DND-41 (cell line): ENCODE results near the gene TENT5A.

ENCODE experiments used
- ATAC-seq: fragments of 200-7000 bp; cut with Tn5 transposase; 3 replicates; pipeline ENCODE4 v1.9.1; 2021; ENCODE audit warnings: low read depth; ENCODE audit not compliant: insufficient read depth
- DNase-seq: peaks from one replicate; pipeline ENCODE4 v3.0.0-alpha.2; 2020
- H2AFZ ChIP-seq: 2 replicates; pipeline ENCODE4 v1.6.0; 2012; ENCODE audit warnings: low read depth, low read length
- H3K27ac ChIP-seq: 2 replicates; pipeline ENCODE4 v1.5.1; 2012; ENCODE audit warnings: low read length, inconsistent platforms
- H3K27me3 ChIP-seq: fragments of 200-600 bp; sonication (generic); 2 replicates; pipeline ENCODE4 v1.6.0; 2012; ENCODE audit warnings: low read length, mild to moderate bottlenecking, inconsistent platforms; ENCODE audit not compliant: insufficient read depth, poor library complexity
- H3K36me3 ChIP-seq: 2 replicates; pipeline ENCODE4 v1.5.1; 2012; ENCODE audit warnings: low read length, inconsistent platforms; ENCODE audit not compliant: insufficient read depth
- H3K4me1 ChIP-seq: 2 replicates; pipeline ENCODE4 v1.5.1; 2012; ENCODE audit warnings: mild to moderate bottlenecking, low read length; ENCODE audit not compliant: insufficient read depth
- H3K4me2 ChIP-seq: 2 replicates; pipeline ENCODE4 v1.6.0; 2012; ENCODE audit warnings: mild to moderate bottlenecking, moderate library complexity, low read length, inconsistent platforms; ENCODE audit not compliant: insufficient read depth
- H3K4me3 ChIP-seq, 2 experiments: fragments of 200-600 bp in 1 of 2; shearing (Covaris generic) in 1 of 2; 2 replicates each; pipeline ENCODE4 v1.5.1; 2012 to 2016; ENCODE audit warnings: inconsistent platforms in 2 of 2, low read length in 2 of 2, mild to moderate bottlenecking in 2 of 2, low read depth in 1 of 2, moderate library complexity in 1 of 2
- H3K79me2 ChIP-seq: 2 replicates; pipeline ENCODE4 v1.6.0; 2012; ENCODE audit warnings: low read length, inconsistent platforms; ENCODE audit not compliant: insufficient read depth
- H3K9ac ChIP-seq: 2 replicates; pipeline ENCODE4 v1.6.0; 2012; ENCODE audit warnings: low read depth, mild to moderate bottlenecking, inconsistent platforms, low read length, moderate library complexity
- H3K9me3 ChIP-seq: 2 replicates; pipeline ENCODE4 v1.5.1; 2012; ENCODE audit warnings: low read length, moderate library complexity, mild to moderate bottlenecking, inconsistent platforms; ENCODE audit not compliant: insufficient read depth, severe bottlenecking
- H4K20me1 ChIP-seq: 2 replicates; pipeline ENCODE4 v1.6.0; 2012; ENCODE audit warnings: low read length; ENCODE audit not compliant: insufficient read depth
- EZH2 ChIP-seq: IDR thresholded peaks from 3 replicates; pipeline ENCODE4 v1.6.1; 2012; ENCODE audit warnings: borderline replicate concordance, low read depth, mild to moderate bottlenecking, moderate library complexity, low read length, inconsistent platforms; ENCODE audit not compliant: severe bottlenecking
- TF ChIP-seq, protein P1 (sequence below): IDR thresholded peaks from 2 replicates; pipeline ENCODE4 v1.5.1; 2012; ENCODE audit warnings: borderline replicate concordance, low read length, moderate library complexity, mild to moderate bottlenecking; ENCODE audit not compliant: poor library complexity, severe bottlenecking; ENCODE audit errors: extremely low read depth

TENT5A gene

DNA sequence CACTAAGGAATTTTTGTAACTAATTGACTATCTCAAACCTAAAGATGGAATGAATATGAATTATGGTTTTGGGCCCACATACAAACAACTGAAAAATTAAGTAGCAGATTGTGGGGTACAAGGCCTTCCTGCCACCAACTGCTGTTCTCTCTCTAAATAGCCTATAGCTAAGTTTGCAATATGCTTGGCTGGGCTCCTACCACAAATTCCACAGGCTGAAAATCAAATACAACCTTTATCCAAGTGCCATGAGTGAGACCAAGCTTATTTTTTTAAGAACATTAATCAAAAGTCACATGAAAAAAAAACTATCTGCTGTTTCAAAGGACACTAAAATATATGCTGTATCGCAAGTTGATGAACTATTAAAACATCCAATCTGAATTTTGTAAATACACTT, 52.1 kb downstream of the TENT5A start:
- no peaks in the 10 kb centered on the region for H3K27me3 ChIP-seq
- H3K9ac ChIP-seq, result no peak overlapping the region
- TF ChIP-seq EZH2, result no peak
- TF ChIP-seq, protein P1, sequence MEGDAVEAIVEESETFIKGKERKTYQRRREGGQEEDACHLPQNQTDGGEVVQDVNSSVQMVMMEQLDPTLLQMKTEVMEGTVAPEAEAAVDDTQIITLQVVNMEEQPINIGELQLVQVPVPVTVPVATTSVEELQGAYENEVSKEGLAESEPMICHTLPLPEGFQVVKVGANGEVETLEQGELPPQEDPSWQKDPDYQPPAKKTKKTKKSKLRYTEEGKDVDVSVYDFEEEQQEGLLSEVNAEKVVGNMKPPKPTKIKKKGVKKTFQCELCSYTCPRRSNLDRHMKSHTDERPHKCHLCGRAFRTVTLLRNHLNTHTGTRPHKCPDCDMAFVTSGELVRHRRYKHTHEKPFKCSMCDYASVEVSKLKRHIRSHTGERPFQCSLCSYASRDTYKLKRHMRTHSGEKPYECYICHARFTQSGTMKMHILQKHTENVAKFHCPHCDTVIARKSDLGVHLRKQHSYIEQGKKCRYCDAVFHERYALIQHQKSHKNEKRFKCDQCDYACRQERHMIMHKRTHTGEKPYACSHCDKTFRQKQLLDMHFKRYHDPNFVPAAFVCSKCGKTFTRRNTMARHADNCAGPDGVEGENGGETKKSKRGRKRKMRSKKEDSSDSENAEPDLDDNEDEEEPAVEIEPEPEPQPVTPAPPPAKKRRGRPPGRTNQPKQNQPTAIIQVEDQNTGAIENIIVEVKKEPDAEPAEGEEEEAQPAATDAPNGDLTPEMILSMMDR, result no peak
- no peak overlapping the region for H3K27ac ChIP-seq
- no peak overlapping the region for H2AFZ ChIP-seq
- no peaks in the 10 kb centered on the region for H3K4me1 ChIP-seq
- no peak for ATAC-seq
- no peaks in the 10 kb centered on the region for H3K36me3 ChIP-seq
- DNase-seq, result no peak
- H3K4me3 ChIP-seq, result no peak overlapping the region
- H3K79me2 ChIP-seq, result no peaks in the 10 kb centered on the region
- no peaks in the 10 kb centered on the region for H4K20me1 ChIP-seq
- no peak overlapping the region for H3K4me2 ChIP-seq
- no peaks in the 10 kb centered on the region for H3K9me3 ChIP-seq

DNA sequence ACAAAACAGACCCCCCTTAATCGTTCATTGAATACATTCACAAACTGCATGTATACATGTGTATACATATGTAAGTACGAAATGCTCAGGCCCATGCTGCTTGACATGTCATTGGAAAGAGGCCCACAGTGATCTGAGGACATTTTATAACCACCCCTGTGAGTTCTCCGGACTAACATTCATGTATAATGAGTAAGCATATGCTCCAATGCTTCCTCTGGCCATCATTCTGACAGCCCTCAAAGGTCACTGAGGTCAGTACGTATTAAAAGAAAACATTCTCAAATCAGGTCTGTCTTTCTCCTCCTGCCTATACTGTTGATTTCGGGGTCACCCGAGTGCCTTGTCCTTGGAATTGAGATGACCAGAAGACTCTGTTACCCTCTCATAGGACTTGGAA, 54.9 kb downstream of the TENT5A start:
- Histone ChIP-seq H3K27ac (no peak overlapping the region), H2AFZ (no peak overlapping the region), H3K4me2 (no peak overlapping the region), H3K4me3 (no peak overlapping the region), H4K20me1 (no peaks in the 10 kb centered on the region), H3K79me2 (no peaks in the 10 kb centered on the region), H3K9me3 (no peaks in the 10 kb centered on the region), H3K27me3 (no peaks in the 10 kb centered on the region), H3K9ac (no peak overlapping the region), H3K36me3 (no peaks in the 10 kb centered on the region), H3K4me1 (no peaks in the 10 kb centered on the region)
- ATAC-seq (no peak), DNase-seq (no peak)
- TF ChIP-seq, protein P1, result no peak
- TF ChIP-seq EZH2, result no peak

DNA sequence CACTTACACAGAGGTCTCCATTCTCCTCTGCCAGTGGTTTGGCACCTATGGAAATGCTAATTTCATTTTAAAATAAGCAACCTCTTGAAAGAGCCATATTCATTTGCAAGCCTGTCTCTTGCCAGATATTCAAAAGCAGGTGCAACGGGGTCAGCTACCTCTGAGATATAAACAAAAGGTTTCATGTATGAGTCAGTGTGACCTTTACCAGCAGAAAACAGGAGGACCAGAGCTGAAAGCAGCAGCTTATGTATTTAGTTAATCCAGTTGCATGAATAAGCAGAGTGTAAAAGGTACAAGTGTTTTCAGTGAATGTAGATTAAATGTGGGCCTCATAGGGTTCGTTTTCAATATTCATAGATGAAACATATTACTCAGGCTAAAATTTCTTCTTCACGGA, 56.0 kb downstream of the TENT5A start:
- Histone ChIP-seq H3K4me2 (no peak overlapping the region), H3K9me3 (no peaks in the 10 kb centered on the region), H3K27me3 (no peaks in the 10 kb centered on the region), H4K20me1 (no peaks in the 10 kb centered on the region), H3K4me3 (no peak overlapping the region), H3K9ac (no peak overlapping the region), H3K79me2 (no peaks in the 10 kb centered on the region), H3K4me1 (no peaks in the 10 kb centered on the region), H3K27ac (no peak overlapping the region), H2AFZ (no peak overlapping the region), H3K36me3 (no peaks in the 10 kb centered on the region)
- no peak for ATAC-seq
- TF ChIP-seq EZH2, result no peak
- TF ChIP-seq, protein P1, result no peak
- DNase-seq, result no peak
